Liver (tissue), 9 donors: ENCODE measurements around the gene MYO15A. TPM values are rescaled to one million over a fixed set of nuclear protein-coding genes. Genes with fewer than 3 reads are reported as not detected.

Source experiments
- DNase-seq: peaks from one replicate; pipeline ENCODE4 v3.0.0-alpha.2; 2017; ENCODE audit warnings: low spot score
- H3K27ac ChIP-seq, 2 donors: one replicate each; pipeline ENCODE4 v1.7.0; 2013; ENCODE audit warnings: inconsistent platforms in 2 of 2, low read length in 2 of 2, control low read depth in 1 of 2, low read depth in 1 of 2, mild to moderate bottlenecking in 1 of 2
- H3K27me3 ChIP-seq, 4 donors: one replicate each; pipeline versions ENCODE4 v1.6.1 to v1.7.0; 2013; ENCODE audit warnings: low read length in 3 of 4, inconsistent platforms in 1 of 4, mild to moderate bottlenecking in 1 of 4, moderate library complexity in 1 of 4; ENCODE audit not compliant: control insufficient read depth in 4 of 4, insufficient read depth in 4 of 4
- H3K36me3 ChIP-seq, 4 donors: one replicate each; pipeline versions ENCODE4 v1.6.1 to v1.7.0; 2013; ENCODE audit warnings: low read length in 3 of 4, mild to moderate bottlenecking in 3 of 4, low read depth in 1 of 4, moderate library complexity in 1 of 4; ENCODE audit not compliant: control insufficient read depth in 4 of 4, insufficient read depth in 3 of 4
- H3K4me1 ChIP-seq, 4 donors: one replicate each; pipeline versions ENCODE4 v1.6.1 to v1.7.0; 2013; ENCODE audit warnings: low read length in 3 of 4, mild to moderate bottlenecking in 3 of 4, moderate library complexity in 1 of 4; ENCODE audit not compliant: control insufficient read depth in 4 of 4, insufficient read depth in 4 of 4
- H3K4me3 ChIP-seq, 3 donors: one replicate each; pipeline versions ENCODE4 v1.6.1 to v1.7.0; 2013; ENCODE audit warnings: low read length in 3 of 3, control low read depth in 1 of 3, low read depth in 1 of 3, mild to moderate bottlenecking in 1 of 3
- H3K9ac ChIP-seq, 2 donors: one replicate each; pipeline ENCODE4 v1.7.0; 2013; ENCODE audit warnings: low read length in 2 of 2, mild to moderate bottlenecking in 2 of 2, moderate library complexity in 2 of 2, control low read depth in 1 of 2, low read depth in 1 of 2
- H3K9me3 ChIP-seq, 4 donors: one replicate each; pipeline versions ENCODE4 v1.6.1 to v1.7.0; 2013; ENCODE audit warnings: low read length in 3 of 4; ENCODE audit not compliant: control insufficient read depth in 4 of 4
- FOXA1 ChIP-seq: IDR thresholded peaks from 2 replicates; pipeline ENCODE4 v1.6.1; 2016; ENCODE audit warnings: antibody characterized with exemption
- FOXA2 ChIP-seq: IDR thresholded peaks from 2 replicates; pipeline ENCODE4 v1.6.1; 2016; ENCODE audit warnings: antibody characterized with exemption
- GABPA ChIP-seq, 2 donors: IDR thresholded peaks in 1 of 2; conservative IDR thresholded peaks in 1 of 2; 2 replicates each; pipeline ENCODE4 v1.6.1; 2016; ENCODE audit warnings: antibody characterized with exemption in 2 of 2, mild to moderate bottlenecking in 1 of 2, moderate library complexity in 1 of 2
- HNF4A ChIP-seq, 2 donors: conservative IDR thresholded peaks; 2 replicates each; pipeline ENCODE4 v1.6.1; 2016; ENCODE audit warnings: antibody characterized with exemption in 2 of 2, mild to moderate bottlenecking in 2 of 2
- JUND ChIP-seq, 2 donors: IDR thresholded peaks; 2 replicates each; pipeline ENCODE4 v1.6.1; 2016; ENCODE audit warnings: antibody characterized with exemption in 2 of 2
- RXRA ChIP-seq, 2 donors: IDR thresholded peaks; 2 replicates each; pipeline ENCODE4 v1.6.1; 2017 to 2018; ENCODE audit warnings: antibody characterized with exemption in 2 of 2, mild to moderate bottlenecking in 1 of 2
- TAF1 ChIP-seq: conservative IDR thresholded peaks from 2 replicates; pipeline ENCODE4 v1.6.1; 2016; ENCODE audit warnings: antibody characterized with exemption, mild to moderate bottlenecking
- YY1 ChIP-seq: IDR thresholded peaks from 2 replicates; pipeline ENCODE4 v1.6.1; 2016; ENCODE audit warnings: antibody characterized with exemption, mild to moderate bottlenecking
- WGBS: extraction: QIAGEN DNeasy Blood & Tissue Kit; methylation state at CpG from one replicate; pipeline ENCODE4 v1.1.7; 2013; 5-methylcytosine and 5-hydroxymethylcytosine counted together
- polyA plus RNA-seq, 2 donors: library from polyadenylated mRNA; stranded (reverse) in 1 of 2; unstranded in 1 of 2; fragments of 200-250 nt in 1 of 2; fragments of >200 nt in 1 of 2; fragmentation: Nextera tagmentation in 1 of 2; extraction: Ambion mirVana in 1 of 2; gene quantifications; one replicate each; pipeline versions ENCODE4 v1.2.1 to v1.2.3, GENCODE V29; 2013 to 2015
- total RNA-seq, 2 donors: library from RNA; depleted of rRNA; stranded (reverse); fragments of >200 nt; gene quantifications; one replicate each; pipeline ENCODE4 v1.2.3, GENCODE V29; 2014
- TF ChIP-seq, protein P1 (sequence below): IDR thresholded peaks from 2 replicates; pipeline ENCODE4 v1.6.1; 2016; ENCODE audit warnings: antibody characterized with exemption, mild to moderate bottlenecking
- TF ChIP-seq, protein P2 (sequence below): IDR thresholded peaks from 2 replicates; pipeline ENCODE4 v1.6.1; 2016; ENCODE audit warnings: antibody characterized with exemption
- TF ChIP-seq, protein P3 (sequence below): fragments of 150-350 bp; IDR thresholded peaks from 2 replicates; pipeline ENCODE4 v1.5.1; 2017; ENCODE audit warnings: improper control_type of control experiment, low read depth, low read length; ENCODE audit not compliant: missing input control
- TF ChIP-seq, protein P4 (sequence below): IDR thresholded peaks from 2 replicates; pipeline ENCODE4 v1.6.1; 2016; ENCODE audit warnings: antibody characterized with exemption
- donor health status: healthy.
- donor health status: healthy.
- donor health status: healthy.
- donor health status: healthy.
- donor health status: healthy.

MYO15A gene
- total and polyA plus RNA-seq, 4 donors, result 0.15 to 2.9 (median 0.97) TPM

DNA sequence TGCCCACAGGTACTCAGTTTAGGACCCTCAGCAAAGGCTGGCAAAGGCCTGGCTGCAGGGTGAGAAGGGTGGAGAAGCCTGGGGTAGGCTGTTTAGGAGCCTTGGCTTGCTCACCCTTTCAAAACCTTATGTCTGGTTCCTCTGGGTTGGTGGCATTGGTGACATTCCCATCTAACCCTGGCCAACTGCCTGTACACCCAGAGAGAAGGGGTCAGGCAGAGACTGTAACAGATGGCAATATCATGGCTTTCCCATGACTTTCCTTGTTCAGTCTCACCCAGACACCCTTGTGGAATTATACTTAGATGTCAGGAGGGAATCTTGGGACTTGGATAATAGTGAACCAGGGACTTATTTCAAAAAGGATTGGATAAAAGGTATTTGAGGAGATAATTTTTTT lies 98.4 kb downstream of the MYO15A start:
- Histone ChIP-seq H3K27ac (no peak overlapping the region), H3K27me3 (no peaks in the 10 kb centered on the region), H3K36me3 (peaks cover 6 to 61% (median 34%) of the 10 kb centered on the region in 4 donors), H3K9me3 (no peaks in the 10 kb centered on the region), H3K4me3 (no peak overlapping the region), H3K4me1 (peaks cover 3 to 11% (median 5%) of the 10 kb centered on the region in 4 donors), H3K9ac (no peak overlapping the region)
- TF ChIP-seq GABPA (IDR thresholded peaks at IDR 0.05 in 1 of 2, conservative IDR thresholded peaks at IDR 0.05 in 1 of 2) (no peak), YY1 (no peak), TAF1 (no peak), HNF4A (conservative IDR thresholded peaks at IDR 0.05) (no peak), JUND (IDR thresholded peaks at IDR 0.05) (no peak), RXRA (IDR thresholded peaks at IDR 0.05) (no peak)
- TF ChIP-seq, protein P1, sequence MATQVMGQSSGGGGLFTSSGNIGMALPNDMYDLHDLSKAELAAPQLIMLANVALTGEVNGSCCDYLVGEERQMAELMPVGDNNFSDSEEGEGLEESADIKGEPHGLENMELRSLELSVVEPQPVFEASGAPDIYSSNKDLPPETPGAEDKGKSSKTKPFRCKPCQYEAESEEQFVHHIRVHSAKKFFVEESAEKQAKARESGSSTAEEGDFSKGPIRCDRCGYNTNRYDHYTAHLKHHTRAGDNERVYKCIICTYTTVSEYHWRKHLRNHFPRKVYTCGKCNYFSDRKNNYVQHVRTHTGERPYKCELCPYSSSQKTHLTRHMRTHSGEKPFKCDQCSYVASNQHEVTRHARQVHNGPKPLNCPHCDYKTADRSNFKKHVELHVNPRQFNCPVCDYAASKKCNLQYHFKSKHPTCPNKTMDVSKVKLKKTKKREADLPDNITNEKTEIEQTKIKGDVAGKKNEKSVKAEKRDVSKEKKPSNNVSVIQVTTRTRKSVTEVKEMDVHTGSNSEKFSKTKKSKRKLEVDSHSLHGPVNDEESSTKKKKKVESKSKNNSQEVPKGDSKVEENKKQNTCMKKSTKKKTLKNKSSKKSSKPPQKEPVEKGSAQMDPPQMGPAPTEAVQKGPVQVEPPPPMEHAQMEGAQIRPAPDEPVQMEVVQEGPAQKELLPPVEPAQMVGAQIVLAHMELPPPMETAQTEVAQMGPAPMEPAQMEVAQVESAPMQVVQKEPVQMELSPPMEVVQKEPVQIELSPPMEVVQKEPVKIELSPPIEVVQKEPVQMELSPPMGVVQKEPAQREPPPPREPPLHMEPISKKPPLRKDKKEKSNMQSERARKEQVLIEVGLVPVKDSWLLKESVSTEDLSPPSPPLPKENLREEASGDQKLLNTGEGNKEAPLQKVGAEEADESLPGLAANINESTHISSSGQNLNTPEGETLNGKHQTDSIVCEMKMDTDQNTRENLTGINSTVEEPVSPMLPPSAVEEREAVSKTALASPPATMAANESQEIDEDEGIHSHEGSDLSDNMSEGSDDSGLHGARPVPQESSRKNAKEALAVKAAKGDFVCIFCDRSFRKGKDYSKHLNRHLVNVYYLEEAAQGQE, result no peak
- TF ChIP-seq, protein P2, sequence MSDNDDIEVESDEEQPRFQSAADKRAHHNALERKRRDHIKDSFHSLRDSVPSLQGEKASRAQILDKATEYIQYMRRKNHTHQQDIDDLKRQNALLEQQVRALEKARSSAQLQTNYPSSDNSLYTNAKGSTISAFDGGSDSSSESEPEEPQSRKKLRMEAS, result no peak
- TF ChIP-seq, protein P3, sequence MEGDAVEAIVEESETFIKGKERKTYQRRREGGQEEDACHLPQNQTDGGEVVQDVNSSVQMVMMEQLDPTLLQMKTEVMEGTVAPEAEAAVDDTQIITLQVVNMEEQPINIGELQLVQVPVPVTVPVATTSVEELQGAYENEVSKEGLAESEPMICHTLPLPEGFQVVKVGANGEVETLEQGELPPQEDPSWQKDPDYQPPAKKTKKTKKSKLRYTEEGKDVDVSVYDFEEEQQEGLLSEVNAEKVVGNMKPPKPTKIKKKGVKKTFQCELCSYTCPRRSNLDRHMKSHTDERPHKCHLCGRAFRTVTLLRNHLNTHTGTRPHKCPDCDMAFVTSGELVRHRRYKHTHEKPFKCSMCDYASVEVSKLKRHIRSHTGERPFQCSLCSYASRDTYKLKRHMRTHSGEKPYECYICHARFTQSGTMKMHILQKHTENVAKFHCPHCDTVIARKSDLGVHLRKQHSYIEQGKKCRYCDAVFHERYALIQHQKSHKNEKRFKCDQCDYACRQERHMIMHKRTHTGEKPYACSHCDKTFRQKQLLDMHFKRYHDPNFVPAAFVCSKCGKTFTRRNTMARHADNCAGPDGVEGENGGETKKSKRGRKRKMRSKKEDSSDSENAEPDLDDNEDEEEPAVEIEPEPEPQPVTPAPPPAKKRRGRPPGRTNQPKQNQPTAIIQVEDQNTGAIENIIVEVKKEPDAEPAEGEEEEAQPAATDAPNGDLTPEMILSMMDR, result no peak
- TF ChIP-seq, protein P4, sequence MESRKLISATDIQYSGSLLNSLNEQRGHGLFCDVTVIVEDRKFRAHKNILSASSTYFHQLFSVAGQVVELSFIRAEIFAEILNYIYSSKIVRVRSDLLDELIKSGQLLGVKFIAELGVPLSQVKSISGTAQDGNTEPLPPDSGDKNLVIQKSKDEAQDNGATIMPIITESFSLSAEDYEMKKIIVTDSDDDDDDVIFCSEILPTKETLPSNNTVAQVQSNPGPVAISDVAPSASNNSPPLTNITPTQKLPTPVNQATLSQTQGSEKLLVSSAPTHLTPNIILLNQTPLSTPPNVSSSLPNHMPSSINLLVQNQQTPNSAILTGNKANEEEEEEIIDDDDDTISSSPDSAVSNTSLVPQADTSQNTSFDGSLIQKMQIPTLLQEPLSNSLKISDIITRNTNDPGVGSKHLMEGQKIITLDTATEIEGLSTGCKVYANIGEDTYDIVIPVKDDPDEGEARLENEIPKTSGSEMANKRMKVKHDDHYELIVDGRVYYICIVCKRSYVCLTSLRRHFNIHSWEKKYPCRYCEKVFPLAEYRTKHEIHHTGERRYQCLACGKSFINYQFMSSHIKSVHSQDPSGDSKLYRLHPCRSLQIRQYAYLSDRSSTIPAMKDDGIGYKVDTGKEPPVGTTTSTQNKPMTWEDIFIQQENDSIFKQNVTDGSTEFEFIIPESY, result no peak
- no peak for DNase-seq

DNA sequence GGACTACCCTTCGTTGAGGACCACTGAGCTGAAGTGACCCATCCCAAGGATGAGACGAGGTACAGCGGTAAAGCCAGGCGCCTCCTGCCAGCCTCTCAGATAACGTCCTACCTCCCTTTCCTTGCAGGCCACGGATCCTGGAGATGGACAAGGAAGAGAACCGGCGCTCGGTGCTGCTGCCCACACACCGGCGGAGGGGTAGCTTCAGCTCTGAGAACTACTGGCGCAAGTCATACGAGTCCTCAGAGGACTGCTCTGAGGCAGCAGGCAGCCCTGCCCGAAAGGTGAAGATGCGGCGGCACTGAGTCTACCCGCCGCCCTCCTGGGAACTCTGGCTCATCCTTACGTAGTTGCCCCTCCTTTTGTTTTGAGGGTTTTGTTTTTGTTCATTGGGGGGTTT lies 99.5 kb downstream of the MYO15A start:
- WGBS, result 94% methylated on average over 19 of the region's 19 CpGs
- Histone ChIP-seq H3K4me1 (peaks cover 3 to 6% (median 5%) of the 10 kb centered on the region in 4 donors), H3K27ac (no peak overlapping the region), H3K9ac (no peak overlapping the region), H3K4me3 (no peak overlapping the region), H3K36me3 (peaks cover 6 to 61% (median 34%) of the 10 kb centered on the region in 4 donors), H3K27me3 (no peaks in the 10 kb centered on the region), H3K9me3 (no peaks in the 10 kb centered on the region)
- TF ChIP-seq RXRA (IDR thresholded peaks at IDR 0.05) (no peak), FOXA1 (no peak), FOXA2 (no peak), TAF1 (no peak)
- TF ChIP-seq, protein P2, result no peak
- no peak for DNase-seq
